GM12878 (cell line): ENCODE measurements around the gene CCNL1. TPM values are rescaled to one million over a fixed set of nuclear protein-coding genes. Genes with fewer than 3 reads are reported as not detected.

ENCODE experiments used
- ATAC-seq: fragments of 200-7000 bp; cut with Tn5 transposase; 3 replicates; pipeline ENCODE4 v1.9.1; 2020; ENCODE audit warnings: mild to moderate bottlenecking, moderate library complexity
- BruUV-seq: library from RNA; stranded (reverse); fragments of 400-500 nt; replicated peaks from 2 replicates; lab custom pipeline; 2021; lab: Mats Ljungman, UMichigan
- CTCF ChIA-PET: fragments of 300-600 bp; sonication (Branson Sonifier 250); formaldehyde crosslinking; extraction: SDS; loops from one replicate; lab custom pipeline; 2021; ENCODE audit warnings: inconsistent platforms; lab: Yijun Ruan, JAX
- POLR2A ChIA-PET: fragments of 350-600 bp; formaldehyde crosslinking; extraction: SDS; loops from one replicate; lab custom pipeline; 2021; ENCODE audit warnings: inconsistent platforms; lab: Charles Lee
- RAD21 ChIA-PET: fragments of 300-600 bp; sonication (Branson Sonifier 250); formaldehyde crosslinking; loops from one replicate; lab custom pipeline; 2023; ENCODE audit warnings: antibody characterized with exemption; ENCODE audit not compliant: unreplicated experiment; lab: Charles Lee
- SMC1A ChIA-PET: fragments of 300-600 bp; sonication (Branson Sonifier 250); formaldehyde crosslinking; loops from one replicate; lab custom pipeline; 2023; ENCODE audit not compliant: unreplicated experiment, uncharacterized antibody; lab: Charles Lee
- DNase-seq: peaks from one replicate; pipeline ENCODE4 v3.0.0-alpha.2; 2011; ENCODE audit warnings: low read depth, low spot score
- FAIRE-seq: peaks from 3 replicates; lab custom pipeline; 2011; peaks lifted over from hg19 to GRCh38; lab: Jason Lieb, UNC
- H2AFZ ChIP-seq: 2 replicates; pipeline ENCODE4 v1.6.0; 2011; ENCODE audit warnings: low read depth, low read length, control low read depth; ENCODE audit not compliant: control insufficient read depth
- H3K27ac ChIP-seq: 2 replicates; pipeline ENCODE4 v1.5.1; 2011; ENCODE audit warnings: control low read depth; ENCODE audit not compliant: control insufficient read depth, insufficient read depth
- H3K27me3 ChIP-seq, 2 experiments: replicated peaks in 1 of 2; 2 replicates each; pipeline versions ENCODE4 v1.6.0 to v1.6.1; 2011; ENCODE audit warnings: low read length in 1 of 2; ENCODE audit not compliant: control insufficient read depth in 2 of 2, insufficient read depth in 2 of 2
- H3K36me3 ChIP-seq, 2 experiments: 2 replicates each; pipeline ENCODE4 v1.5.1; 2011; ENCODE audit warnings: low read length in 1 of 2; ENCODE audit not compliant: control insufficient read depth in 2 of 2, insufficient read depth in 2 of 2
- H3K4me1 ChIP-seq: 2 replicates; pipeline ENCODE4 v1.6.1; 2011; ENCODE audit warnings: mild to moderate bottlenecking, low read length, moderate library complexity, mixed read lengths; ENCODE audit not compliant: control insufficient read depth, insufficient read depth
- H3K4me2 ChIP-seq: 2 replicates; pipeline ENCODE4 v1.6.0; 2011; ENCODE audit warnings: control low read depth; ENCODE audit not compliant: control insufficient read depth, insufficient read depth
- H3K4me3 ChIP-seq: fragments of 200-600 bp; sonication (generic); 2 replicates; pipeline ENCODE4 v1.5.1; 2016
- H3K79me2 ChIP-seq: 2 replicates; pipeline ENCODE4 v1.6.0; 2011; ENCODE audit warnings: low read length; ENCODE audit not compliant: control insufficient read depth, insufficient read depth
- H3K9ac ChIP-seq: 2 replicates; pipeline ENCODE4 v1.8.0; 2011; ENCODE audit warnings: low read length, control low read depth, mixed read lengths; ENCODE audit not compliant: control insufficient read depth, insufficient read depth
- H3K9me3 ChIP-seq: replicated peaks from 3 replicates; pipeline ENCODE4 v1.5.1; 2011; ENCODE audit warnings: mild to moderate bottlenecking, low read length; ENCODE audit not compliant: control insufficient read depth, insufficient read depth
- H4K20me1 ChIP-seq: 2 replicates; pipeline ENCODE4 v1.6.0; 2011; ENCODE audit not compliant: control insufficient read depth, insufficient read depth
- BCL11A ChIP-seq: IDR thresholded peaks from 2 replicates; pipeline ENCODE4 v1.6.1; 2011; ENCODE audit warnings: low read depth, low read length
- JUNB ChIP-seq: IDR thresholded peaks from 2 replicates; pipeline ENCODE4 v1.6.1; 2016; ENCODE audit warnings: antibody characterized with exemption, mild to moderate bottlenecking
- NRF1 ChIP-seq: conservative IDR thresholded peaks from 2 replicates; pipeline ENCODE4 v1.6.1; 2011; ENCODE audit warnings: mild to moderate bottlenecking, low read depth, low read length, improper control_type of control experiment
- POLR2AphosphoS2 ChIP-seq: IDR thresholded peaks from 2 replicates; pipeline ENCODE4 v1.6.1; 2011; ENCODE audit warnings: low read depth, mild to moderate bottlenecking, low read length, improper control_type of control experiment, moderate library complexity
- POLR2AphosphoS5 ChIP-seq: IDR thresholded peaks from 2 replicates; pipeline ENCODE4 v1.6.1; 2011; ENCODE audit warnings: mild to moderate bottlenecking, low read length, inconsistent platforms
- WGBS: methylation state at CpG from one replicate; pipeline ENCODE4 v1.1.6; 2016; ENCODE audit warnings: low lambda C conversion rate; ENCODE audit not compliant: insufficient replicate concordance, insufficient coverage; ENCODE audit errors: missing lambda C conversion rate; 5-methylcytosine and 5-hydroxymethylcytosine counted together
- in situ Hi-C: fragments of 300-500 bp; cut with MboI; formaldehyde crosslinking; loops from 9 replicates; pipeline ENCODE4 v1.14.3; 2018; ENCODE audit warnings: mixed read lengths
- intact Hi-C: fragments of 100-400 bp; cut with micrococcal nuclease; formaldehyde crosslinking; loops from one replicate; pipeline ENCODE4 v1.14.2; 2022; ENCODE audit not compliant: unreplicated experiment
- polyA plus RNA-seq, 11 experiments: library from polyadenylated mRNA; depleted of rRNA in 4 of 11; unstranded in 6 of 11; stranded (reverse) in 5 of 11; fragments of >200 nt; fragmentation: Nextera tagmentation in 4 of 11; fragmentation: Illumina TruSeq in 1 of 11; extraction: Ambion mirVana in 4 of 11; extraction: Trizol in 1 of 11; gene quantifications; 1 replicate in 1 of 11; 2 replicates in 10 of 11; pipeline versions ENCODE4 v1.2.1 to v1.2.3, GENCODE V29; 2011 to 2016; ENCODE audit warnings: inconsistent platforms in 2 of 11, missing spikeins in 2 of 11, low read depth in 1 of 11
- total RNA-seq, 4 experiments: library from RNA; depleted of rRNA in 3 of 4; stranded (reverse); fragments of >200 nt in 3 of 4; fragmentation: Illumina TruSeq in 1 of 4; extraction: Trizol in 1 of 4; gene quantifications; 2 replicates each; pipeline versions ENCODE4 v1.2.1 to v1.2.3, GENCODE V29; 2013 to 2021
- TF ChIP-seq, protein P1 (sequence below): IDR thresholded peaks from 2 replicates; pipeline ENCODE4 v1.6.1; 2011; ENCODE audit warnings: mild to moderate bottlenecking, low read depth, low read length, moderate library complexity; ENCODE audit not compliant: insufficient replicate concordance
- TF ChIP-seq, protein P2 (sequence below): fragments of 450-650 bp; conservative IDR thresholded peaks from 2 replicates; pipeline ENCODE4 v1.6.1; 2017; ENCODE audit warnings: mild to moderate bottlenecking, moderate library complexity

CCNL1 gene
- total and polyA plus RNA-seq, 10 of the 15 experiments (the other 5 are each of a cell fraction or from before 2014, with no cell fraction given) = 22.2 to 174 (median 115) TPM

DNA sequence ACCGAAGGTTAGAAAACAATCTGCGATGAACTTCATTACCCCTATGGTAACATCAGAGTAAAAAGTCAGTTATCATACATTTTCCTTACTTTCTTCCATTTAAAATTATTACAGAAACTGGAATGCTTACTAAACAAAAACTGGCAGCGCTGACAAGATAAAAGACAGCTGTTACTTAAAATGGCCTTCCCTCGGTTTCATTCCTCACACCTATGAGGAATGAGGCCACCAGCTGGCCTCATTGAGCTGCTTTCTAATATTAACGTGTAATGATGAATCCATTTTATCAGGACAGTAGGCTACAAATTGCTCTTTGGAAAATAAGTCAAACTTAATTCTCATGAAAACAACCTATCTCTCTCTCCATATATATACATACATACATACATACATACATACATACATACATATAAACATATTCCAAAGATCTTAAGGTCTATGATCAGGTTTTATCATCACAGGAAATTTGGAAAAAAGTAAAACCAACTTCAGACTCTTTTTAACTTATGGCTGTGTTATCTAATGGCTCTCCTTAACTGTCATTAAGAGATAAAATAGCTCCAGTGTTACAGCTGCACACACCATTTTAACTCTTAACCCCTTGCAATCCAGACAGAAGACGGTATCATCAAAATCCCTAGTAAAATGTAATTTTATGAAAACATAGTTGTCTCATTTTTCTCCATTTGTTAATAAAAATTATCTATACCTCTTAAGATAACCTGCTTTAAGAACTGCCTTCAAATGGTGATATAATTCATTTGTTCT, 5.2 kb downstream of the CCNL1 start:
- 72% methylated on average over 6 of the region's 6 CpGs for WGBS
- ChIA-PET CTCF (interaction anchor here (0.8 to 2.7 kb wide), 6 partner anchors 11 to 605 kb away, joined by 3 to 19 read pairs (median 4); no protein-coding TSS in a partner anchor), POLR2A (interaction anchor here (0.8 to 2.5 kb wide), 4 partner anchors 10 to 42 kb away, joined by 3 to 13 read pairs (median 4); no protein-coding TSS in a partner anchor), RAD21 (interaction anchor here (0.9 to 1.7 kb wide), 7 partner anchors 16 to 603 kb away, joined by 3 to 10 read pairs (median 4); no protein-coding TSS in a partner anchor), SMC1A (interaction anchor here (0.9 to 3.3 kb wide), 9 partner anchors 9 to 475 kb away, joined by 3 to 31 read pairs (median 4); no protein-coding TSS in a partner anchor)
- Histone ChIP-seq H3K4me1 (peaks cover 7% of the 10 kb centered on the region; the same call in 1 of the 2 replicates), H3K4me2 (peak overlapping the region; percentile 81), H3K4me3 (peak overlapping the region; percentile 72), H3K79me2 (peaks cover 81% of the 10 kb centered on the region), H3K36me3 (peaks cover 4 to 51% of the 10 kb centered on the region in 2 experiments), H3K27ac (no peak overlapping the region), H3K9me3 (no peaks in the 10 kb centered on the region), H3K9ac (no peak overlapping the region), H2AFZ (no peak overlapping the region), H3K27me3 (no peaks in the 10 kb centered on the region), H4K20me1 (peaks cover 4% of the 10 kb centered on the region)
- BruUV-seq = no TSS peak
- FAIRE-seq (no peak), DNase-seq (no peak), ATAC-seq (no peak)
- TF ChIP-seq POLR2AphosphoS5 (peak; percentile 64; the same call in 1 of the 2 replicates), JUNB (no peak), POLR2AphosphoS2 (no peak), NRF1 (no peak), BCL11A (no peak)
- TF ChIP-seq, protein P1, sequence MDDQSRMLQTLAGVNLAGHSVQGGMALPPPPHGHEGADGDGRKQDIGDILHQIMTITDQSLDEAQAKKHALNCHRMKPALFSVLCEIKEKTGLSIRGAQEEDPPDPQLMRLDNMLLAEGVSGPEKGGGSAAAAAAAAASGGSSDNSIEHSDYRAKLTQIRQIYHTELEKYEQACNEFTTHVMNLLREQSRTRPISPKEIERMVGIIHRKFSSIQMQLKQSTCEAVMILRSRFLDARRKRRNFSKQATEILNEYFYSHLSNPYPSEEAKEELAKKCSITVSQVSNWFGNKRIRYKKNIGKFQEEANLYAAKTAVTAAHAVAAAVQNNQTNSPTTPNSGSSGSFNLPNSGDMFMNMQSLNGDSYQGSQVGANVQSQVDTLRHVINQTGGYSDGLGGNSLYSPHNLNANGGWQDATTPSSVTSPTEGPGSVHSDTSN = no peak
- TF ChIP-seq, protein P2, sequence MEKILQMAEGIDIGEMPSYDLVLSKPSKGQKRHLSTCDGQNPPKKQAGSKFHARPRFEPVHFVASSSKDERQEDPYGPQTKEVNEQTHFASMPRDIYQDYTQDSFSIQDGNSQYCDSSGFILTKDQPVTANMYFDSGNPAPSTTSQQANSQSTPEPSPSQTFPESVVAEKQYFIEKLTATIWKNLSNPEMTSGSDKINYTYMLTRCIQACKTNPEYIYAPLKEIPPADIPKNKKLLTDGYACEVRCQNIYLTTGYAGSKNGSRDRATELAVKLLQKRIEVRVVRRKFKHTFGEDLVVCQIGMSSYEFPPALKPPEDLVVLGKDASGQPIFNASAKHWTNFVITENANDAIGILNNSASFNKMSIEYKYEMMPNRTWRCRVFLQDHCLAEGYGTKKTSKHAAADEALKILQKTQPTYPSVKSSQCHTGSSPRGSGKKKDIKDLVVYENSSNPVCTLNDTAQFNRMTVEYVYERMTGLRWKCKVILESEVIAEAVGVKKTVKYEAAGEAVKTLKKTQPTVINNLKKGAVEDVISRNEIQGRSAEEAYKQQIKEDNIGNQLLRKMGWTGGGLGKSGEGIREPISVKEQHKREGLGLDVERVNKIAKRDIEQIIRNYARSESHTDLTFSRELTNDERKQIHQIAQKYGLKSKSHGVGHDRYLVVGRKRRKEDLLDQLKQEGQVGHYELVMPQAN = 0 out of 2 replicates have a peak, but pooled peaks have one; percentile 29
- intact Hi-C loops = no loop called here
- in situ Hi-C loops = no loop called here
